HepG2 (cell line): ENCODE results near the gene ADAR. TPM values are rescaled to one million over a fixed set of nuclear protein-coding genes. Genes with fewer than 3 reads are reported as not detected.

ENCODE experiments used
- ATAC-seq: fragments of 200-7000 bp; cut with Tn5 transposase; 3 replicates; pipeline ENCODE4 v1.9.1; 2020; ENCODE audit warnings: mild to moderate bottlenecking, moderate library complexity
- BruUV-seq: library from RNA; stranded (reverse); fragments of 400-500 nt; replicated peaks from 2 replicates; lab custom pipeline; 2021; lab: Mats Ljungman, UMichigan
- CTCF ChIA-PET: fragments of 300-600 bp; formaldehyde crosslinking; extraction: SDS; loops from one replicate; lab custom pipeline; 2021; ENCODE audit warnings: low total read pairs, inconsistent platforms, low intra/inter-chr PET ratio; lab: Yijun Ruan, JAX
- POLR2A ChIA-PET: fragments of 350-600 bp; sonication (Branson Sonifier 250); formaldehyde crosslinking; loops from one replicate; lab custom pipeline; 2020; ENCODE audit warnings: antibody characterized with exemption, inconsistent platforms; lab: Yijun Ruan, JAX
- DNase-seq: peaks from one replicate; pipeline ENCODE4 v3.0.0-alpha.2; 2015; ENCODE audit warnings: low spot score
- FAIRE-seq: peaks from 3 replicates; lab custom pipeline; 2011; peaks lifted over from hg19 to GRCh38; lab: Jason Lieb, UNC
- H2AFZ ChIP-seq: one replicate; pipeline ENCODE4 v1.6.1; 2011; ENCODE audit warnings: low read length, inconsistent platforms
- H3K27ac ChIP-seq: fragments of 300-600 bp; 3 replicates; pipeline ENCODE4 v1.8.0; 2011; ENCODE audit warnings: mixed run types, mild to moderate bottlenecking, mixed read lengths, low read length, inconsistent platforms; ENCODE audit not compliant: insufficient read depth; ENCODE audit errors: extremely low read length
- H3K27me3 ChIP-seq, 2 experiments: fragments of 200-600 bp in 1 of 2; 2 replicates in 1 of 2; 3 replicates in 1 of 2; pipeline versions ENCODE4 v1.6.0 to v1.8.0; 2011; ENCODE audit warnings: low read length in 2 of 2, mild to moderate bottlenecking in 2 of 2, moderate library complexity in 2 of 2, inconsistent platforms in 1 of 2; ENCODE audit not compliant: insufficient read depth in 2 of 2, control insufficient read depth in 1 of 2
- H3K36me3 ChIP-seq, 2 experiments: fragments of 200-600 bp in 1 of 2; replicated peaks in 1 of 2; 2 replicates in 1 of 2; 3 replicates in 1 of 2; pipeline versions ENCODE4 v1.5.1 to v1.8.0; 2011; ENCODE audit warnings: low read length in 2 of 2, inconsistent platforms in 1 of 2; ENCODE audit not compliant: insufficient read depth in 2 of 2, control insufficient read depth in 1 of 2
- H3K4me1 ChIP-seq: 2 replicates; pipeline ENCODE4 v1.5.1; 2012; ENCODE audit warnings: low read length, inconsistent platforms; ENCODE audit not compliant: insufficient read depth
- H3K4me2 ChIP-seq: 2 replicates; pipeline ENCODE4 v1.6.0; 2011; ENCODE audit warnings: low read depth, low read length, inconsistent platforms
- H3K4me3 ChIP-seq, 3 experiments: fragments of 200-600 bp in 1 of 3; sonication (generic), shearing (Covaris generic) in 1 of 3; replicated peaks in 1 of 3; 2 replicates each; pipeline ENCODE4 v1.5.1; 2011 to 2016; ENCODE audit warnings: low read length in 3 of 3, inconsistent platforms in 2 of 3, low read depth in 2 of 3, mild to moderate bottlenecking in 2 of 3, control low read depth in 1 of 3, mixed read lengths in 1 of 3; ENCODE audit not compliant: insufficient read depth in 1 of 3
- H3K79me2 ChIP-seq: one replicate; pipeline ENCODE4 v1.6.1; 2011; ENCODE audit warnings: low read length, inconsistent platforms; ENCODE audit not compliant: insufficient read depth
- H3K9ac ChIP-seq: 2 replicates; pipeline ENCODE4 v1.6.0; 2011; ENCODE audit warnings: mild to moderate bottlenecking, low read depth, low read length, inconsistent platforms; ENCODE audit not compliant: insufficient read depth
- H3K9me3 ChIP-seq: 2 replicates; pipeline ENCODE4 v1.5.1; 2012; ENCODE audit warnings: mild to moderate bottlenecking, low read length
- H4K20me1 ChIP-seq: 2 replicates; pipeline ENCODE4 v1.6.0; 2011; ENCODE audit warnings: inconsistent platforms, mild to moderate bottlenecking, low read length, moderate library complexity; ENCODE audit not compliant: insufficient read depth
- ADNP ChIP-seq: sonication (generic); formaldehyde crosslinking; IDR thresholded peaks from 2 replicates; pipeline ENCODE4 v1.4.0; 2020; ENCODE audit warnings: missing genetic modification reagents
- BORCS8-MEF2B ChIP-seq: sonication (generic); formaldehyde crosslinking; IDR thresholded peaks from 2 replicates; pipeline ENCODE4 v1.8.0; 2022; ENCODE audit warnings: mild to moderate bottlenecking, missing genetic modification reagents
- FLYWCH1 ChIP-seq: sonication (generic); formaldehyde crosslinking; IDR thresholded peaks from 2 replicates; pipeline ENCODE4 v1.8.1; 2023; ENCODE audit warnings: mild to moderate bottlenecking, missing genetic modification reagents
- RFX1 ChIP-seq: fragments of 450-650 bp; IDR thresholded peaks from 2 replicates; pipeline ENCODE4 v1.6.1; 2017
- TOPORS ChIP-seq: sonication (generic); formaldehyde crosslinking; IDR thresholded peaks from 2 replicates; pipeline ENCODE4 v1.8.0; 2023; ENCODE audit warnings: mild to moderate bottlenecking, missing genetic modification reagents
- ZFP90 ChIP-seq: sonication (generic); formaldehyde crosslinking; IDR thresholded peaks from 2 replicates; pipeline ENCODE4 v1.8.0; 2022; ENCODE audit warnings: missing genetic modification reagents, mild to moderate bottlenecking, inconsistent platforms, borderline replicate concordance
- ZNF296 ChIP-seq: sonication (generic); formaldehyde crosslinking; conservative IDR thresholded peaks from 2 replicates; pipeline ENCODE4 v1.5.0; 2020; ENCODE audit warnings: mild to moderate bottlenecking, missing genetic modification reagents
- ZNF746 ChIP-seq: sonication (generic); formaldehyde crosslinking; IDR thresholded peaks from 2 replicates; pipeline ENCODE4 v1.8.0; 2022; ENCODE audit warnings: mild to moderate bottlenecking, missing genetic modification reagents
- WGBS: methylation state at CpG from one replicate; pipeline ENCODE4 v1.1.6; 2017; ENCODE audit warnings: low lambda C conversion rate; 5-methylcytosine and 5-hydroxymethylcytosine counted together
- in situ Hi-C: cut with HindIII; loops from 2 replicates; pipeline ENCODE4 v1.10.0; 2017; ENCODE audit warnings: low pct_unique_long_range_greater_than_20kb; ENCODE audit not compliant: extremely low pct_ligation_motif_present
- intact Hi-C: fragments of 100-400 bp; cut with micrococcal nuclease; formaldehyde crosslinking; loops from one replicate; pipeline ENCODE4 v1.10.0; 2022; ENCODE audit not compliant: unreplicated experiment
- polyA plus RNA-seq, 8 experiments: library from polyadenylated mRNA; depleted of rRNA in 3 of 8; stranded (reverse) in 7 of 8; unstranded in 1 of 8; fragments of >200 nt; fragmentation: Illumina TruSeq in 4 of 8; extraction: Trizol in 4 of 8; gene quantifications; 2 replicates each; pipeline versions ENCODE4 v1.2.1 to v1.2.3, GENCODE V29; 2011 to 2016; ENCODE audit warnings: low read depth in 4 of 8, missing spikeins in 1 of 8, mixed read lengths in 1 of 8; ENCODE audit not compliant: insufficient read depth in 1 of 8
- total RNA-seq, 5 experiments: library from RNA; depleted of rRNA; stranded (reverse); fragments of >200 nt; fragmentation: Illumina TruSeq; extraction: Trizol; gene quantifications; 2 replicates each; pipeline ENCODE4 v1.2.3, GENCODE V29; 2016; ENCODE audit warnings: low read depth in 1 of 5
- TF ChIP-seq, protein P1 (sequence below): sonication (generic); formaldehyde crosslinking; IDR thresholded peaks from 2 replicates; pipeline ENCODE4 v1.5.1; 2020; ENCODE audit warnings: missing genetic modification reagents, mild to moderate bottlenecking, borderline replicate concordance

ADAR gene
- total and polyA plus RNA-seq, 2 of the 13 experiments (the other 11 are each of a cell fraction or from before 2014, with no cell fraction given) = 70.8 to 86.2 TPM

DNA sequence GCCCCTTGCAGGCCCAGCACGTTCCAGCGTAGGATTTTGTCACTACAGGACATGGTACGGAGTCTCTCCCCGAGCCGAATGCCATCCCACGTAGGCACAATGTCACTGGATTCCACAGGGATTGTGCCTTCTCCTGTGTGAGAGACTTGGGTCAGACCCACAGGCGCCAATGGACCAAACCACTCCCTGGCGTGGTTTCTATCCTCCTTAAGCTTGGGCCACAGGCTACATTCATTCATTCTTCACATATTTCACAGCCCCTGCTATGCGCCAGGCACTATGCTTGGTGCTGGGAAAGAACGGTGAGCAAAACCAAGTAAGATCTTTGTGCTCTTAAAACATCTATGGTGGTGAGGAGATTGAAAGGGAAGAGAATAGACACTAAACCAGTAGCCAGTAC lies 21.8 kb downstream of the ADAR start:
- Histone ChIP-seq H2AFZ (no peak overlapping the region), H3K9ac (no peak overlapping the region), H3K4me3 (no peak overlapping the region), H3K27ac (no peak overlapping the region), H3K4me2 (no peak overlapping the region), H3K27me3 (no peaks in the 10 kb centered on the region)
- POLR2A ChIA-PET = no interaction called here
- TF ChIP-seq ADNP (CRISPR knock-in tag) = no peak
- no peak for TF ChIP-seq FLYWCH1
- no peak for TF ChIP-seq ZNF746
- TF ChIP-seq BORCS8-MEF2B = no peak
- TF ChIP-seq ZNF296 = no peak
- TF ChIP-seq, protein P1, sequence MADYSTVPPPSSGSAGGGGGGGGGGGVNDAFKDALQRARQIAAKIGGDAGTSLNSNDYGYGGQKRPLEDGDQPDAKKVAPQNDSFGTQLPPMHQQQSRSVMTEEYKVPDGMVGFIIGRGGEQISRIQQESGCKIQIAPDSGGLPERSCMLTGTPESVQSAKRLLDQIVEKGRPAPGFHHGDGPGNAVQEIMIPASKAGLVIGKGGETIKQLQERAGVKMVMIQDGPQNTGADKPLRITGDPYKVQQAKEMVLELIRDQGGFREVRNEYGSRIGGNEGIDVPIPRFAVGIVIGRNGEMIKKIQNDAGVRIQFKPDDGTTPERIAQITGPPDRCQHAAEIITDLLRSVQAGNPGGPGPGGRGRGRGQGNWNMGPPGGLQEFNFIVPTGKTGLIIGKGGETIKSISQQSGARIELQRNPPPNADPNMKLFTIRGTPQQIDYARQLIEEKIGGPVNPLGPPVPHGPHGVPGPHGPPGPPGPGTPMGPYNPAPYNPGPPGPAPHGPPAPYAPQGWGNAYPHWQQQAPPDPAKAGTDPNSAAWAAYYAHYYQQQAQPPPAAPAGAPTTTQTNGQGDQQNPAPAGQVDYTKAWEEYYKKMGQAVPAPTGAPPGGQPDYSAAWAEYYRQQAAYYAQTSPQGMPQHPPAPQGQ (CRISPR knock-in tag) = no peak
- TF ChIP-seq TOPORS (CRISPR knock-in tag) = no peak
- TF ChIP-seq RFX1 = no peak
- TF ChIP-seq ZFP90 (CRISPR knock-in tag) = no peak
- TF ChIP-seq, all 625 proteins: peak for 0
- Histone ChIP-seq H4K20me1 (no peaks in the 10 kb centered on the region), H3K9me3 (no peaks in the 10 kb centered on the region), H3K36me3 (peaks cover 43 to 95% of the 10 kb centered on the region in 2 experiments), H3K79me2 (no peaks in the 10 kb centered on the region), H3K4me1 (0 out of 2 replicates have a peak, but pooled peaks cover 3% of the 10 kb centered on the region)
- intact Hi-C loops = no loop called here
- in situ Hi-C loops = no loop called here
- no TSS peak for BruUV-seq
- FAIRE-seq (no peak), ATAC-seq (no peak), DNase-seq (no peak)
- WGBS = 96% methylated on average over 10 of the region's 10 CpGs
- CTCF ChIA-PET = no interaction called here
